Panc1 (cell line): Measurements from ENCODE around the gene PTMS. TPM values are rescaled to one million over a fixed set of nuclear protein-coding genes. Genes with fewer than 3 reads are reported as not detected.

ENCODE experiments used
- ATAC-seq: fragments of 200-7000 bp; cut with Tn5 transposase; 2 replicates; pipeline ENCODE4 v1.9.1; 2020; ENCODE audit warnings: mild to moderate bottlenecking, moderate library complexity
- BruUV-seq: library from RNA; stranded (reverse); fragments of 400-500 nt; replicated peaks from 2 replicates; lab custom pipeline; 2021; lab: Mats Ljungman, UMichigan
- CTCF ChIA-PET: fragments of 300-600 bp; sonication (Branson Sonifier 250); formaldehyde crosslinking; loops from one replicate; lab custom pipeline; 2022; ENCODE audit warnings: antibody characterized with exemption; lab: Charles Lee
- POLR2A ChIA-PET: fragments of 300-600 bp; sonication (Branson Sonifier 250); formaldehyde crosslinking; loops from one replicate; lab custom pipeline; 2022; ENCODE audit warnings: antibody characterized with exemption; lab: Charles Lee
- DNase-seq: peaks from one replicate; pipeline ENCODE4 v3.0.0-alpha.2; 2010; ENCODE audit warnings: low read depth, low spot score
- H3K27ac ChIP-seq: 2 replicates; pipeline ENCODE4 v1.5.1; 2011; ENCODE audit warnings: mild to moderate bottlenecking, low read length, inconsistent platforms
- H3K27me3 ChIP-seq: fragments of 200-500 bp; sonication (Bioruptor generic); 2 replicates; pipeline ENCODE4 v1.6.0; 2014; ENCODE audit warnings: low read length, inconsistent platforms; ENCODE audit not compliant: control insufficient read depth, insufficient read depth
- H3K36me3 ChIP-seq: fragments of 200-500 bp; sonication (Bioruptor generic); 2 replicates; pipeline ENCODE4 v1.5.1; 2014; ENCODE audit warnings: inconsistent platforms, mild to moderate bottlenecking, low read length, moderate library complexity; ENCODE audit not compliant: control insufficient read depth, insufficient read depth
- H3K4me1 ChIP-seq: 2 replicates; pipeline ENCODE4 v1.5.1; 2011; ENCODE audit warnings: inconsistent platforms, mild to moderate bottlenecking, low read length, moderate library complexity; ENCODE audit not compliant: control insufficient read depth, insufficient read depth
- H3K4me3 ChIP-seq, 2 experiments: 2 replicates each; pipeline ENCODE4 v1.5.1; 2011 to 2012; ENCODE audit warnings: low read depth in 2 of 2, low read length in 2 of 2, mild to moderate bottlenecking in 2 of 2, inconsistent platforms in 1 of 2, moderate library complexity in 1 of 2
- H3K9me3 ChIP-seq: fragments of 200-500 bp; sonication (Bioruptor generic); 2 replicates; pipeline ENCODE4 v1.5.1; 2014; ENCODE audit warnings: low read depth, mild to moderate bottlenecking, inconsistent platforms, low read length, moderate library complexity; ENCODE audit not compliant: control insufficient read depth, insufficient read depth
- CTCF ChIP-seq: fragments of 450-650 bp; IDR thresholded peaks from 2 replicates; pipeline ENCODE4 v1.5.1; 2017; ENCODE audit warnings: mild to moderate bottlenecking
- POLR2AphosphoS5 ChIP-seq: IDR thresholded peaks from 2 replicates; pipeline ENCODE4 v1.6.1; 2012; ENCODE audit warnings: mild to moderate bottlenecking, low read depth, low read length, moderate library complexity
- REST ChIP-seq, 2 experiments: IDR thresholded peaks; 2 replicates each; pipeline ENCODE4 v1.6.1; 2011 to 2012; ENCODE audit warnings: low read depth in 2 of 2, control low read depth in 1 of 2, low read length in 1 of 2, mild to moderate bottlenecking in 1 of 2, moderate library complexity in 1 of 2; ENCODE audit not compliant: insufficient read depth in 1 of 2
- SIN3A ChIP-seq: IDR thresholded peaks from 2 replicates; pipeline ENCODE4 v1.6.1; 2012; ENCODE audit warnings: low read depth, mild to moderate bottlenecking, low read length, moderate library complexity, borderline replicate concordance; ENCODE audit not compliant: insufficient read depth
- TCF7L2 ChIP-seq: IDR thresholded peaks from 2 replicates; pipeline ENCODE4 v1.6.1; 2011; ENCODE audit warnings: mild to moderate bottlenecking, low read depth, low read length, inconsistent platforms
- in situ Hi-C: cut with HindIII; loops from 2 replicates; pipeline ENCODE4 v1.10.0; 2016; ENCODE audit warnings: low sequenced_read_pairs, low pct_unique_long_range_greater_than_20kb
- intact Hi-C: fragments of 100-400 bp; cut with micrococcal nuclease; formaldehyde crosslinking; loops from one replicate; pipeline ENCODE4 v1.10.0; 2022; ENCODE audit not compliant: unreplicated experiment
- total RNA-seq: library from RNA; stranded (reverse); gene quantifications from one replicate; pipeline ENCODE4 v1.2.1, GENCODE V29; 2021; ENCODE audit not compliant: unreplicated experiment

PTMS gene
- total RNA-seq, 1 experiment from 2014 or later: 395 TPM

DNA sequence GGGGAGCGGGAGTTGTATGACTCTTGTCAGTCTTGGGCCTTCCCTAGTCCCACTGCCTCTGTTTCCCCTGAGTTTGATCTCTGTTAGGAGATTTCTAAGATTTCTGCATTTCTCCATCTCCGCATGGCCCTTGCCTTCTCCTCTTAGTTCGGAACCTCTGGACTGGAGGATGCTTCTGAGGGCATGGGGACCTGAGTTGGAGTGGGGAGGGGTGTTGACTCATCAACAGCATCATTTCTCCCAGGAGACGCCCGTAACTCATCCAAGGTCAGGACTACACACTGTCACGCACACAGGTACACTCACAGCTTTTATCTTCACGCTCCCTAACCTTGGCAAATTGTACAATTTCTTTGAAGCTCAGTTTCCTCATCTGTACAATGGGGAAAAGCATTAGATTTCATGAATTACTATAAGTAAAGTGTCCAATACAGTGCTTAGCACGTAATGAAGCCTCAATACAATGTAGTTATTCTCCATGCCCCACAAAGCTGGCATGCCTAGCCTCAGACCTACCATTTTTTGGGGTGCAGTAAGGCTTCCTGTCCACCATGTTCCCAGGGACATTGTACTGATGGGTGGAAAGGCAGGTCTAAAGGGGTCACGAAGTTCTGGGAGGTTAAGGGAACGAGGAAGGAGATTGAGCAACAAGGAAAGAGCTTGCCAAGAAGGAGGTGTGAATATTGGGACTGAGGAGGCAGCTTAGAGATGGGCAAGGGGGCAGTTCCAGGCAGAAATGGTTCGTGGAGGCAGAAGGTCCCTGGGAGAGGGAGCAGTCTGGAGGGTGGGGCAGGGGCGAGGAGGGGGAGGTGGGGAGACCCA is 5.6 kb downstream of the PTMS start:
- CTCF ChIA-PET: interaction anchor here (0.5 kb wide), 1 partner anchor 30 kb away, joined by 7 read pairs; no protein-coding TSS in a partner anchor
- intact Hi-C loops (no loop called here), in situ Hi-C loops (no loop called here)
- no peak for DNase-seq
- Histone ChIP-seq H3K4me1 (peaks cover 27% of the 10 kb centered on the region), H3K9me3 (no peaks in the 10 kb centered on the region), H3K27me3 (no peaks in the 10 kb centered on the region), H3K36me3 (no peaks in the 10 kb centered on the region; the same call in none of the 2 replicates), H3K4me3 (no peak overlapping the region), H3K27ac (no peak overlapping the region)
- no TSS peak for BruUV-seq
- POLR2A ChIA-PET: interaction anchor here (0.6 to 1.0 kb wide), 5 partner anchors 12 to 277 kb away, joined by 3 to 15 read pairs (median 3); partner anchors contain the start of genes MLF2 and USP5
- TF ChIP-seq SIN3A (no peak), TCF7L2 (no peak), POLR2AphosphoS5 (no peak; the same call in 1 of the 2 replicates), CTCF (no peak), REST (IDR thresholded peaks at IDR 0.05; ENCODE audit: insufficient read depth in 1 of 2, low read depth in 2 of 2, low read length in 1 of 2) (no peak)
- ATAC-seq: peak; percentile 4; the same call in 1 of the 2 replicates

- H3K36me3 ChIP-seq: no peaks in the 10 kb centered on the region; the same call in 1 of the 2 replicates
- no peaks in the 10 kb centered on the region for H3K27me3 ChIP-seq
- ATAC-seq (peak; percentile 49), DNase-seq (no peak)
- in situ Hi-C loops: no loop called here
- CTCF ChIA-PET: interaction anchor here (0.5 kb wide), 1 partner anchor 29 kb away, joined by 7 read pairs; no protein-coding TSS in a partner anchor
- TF ChIP-seq REST (IDR thresholded peaks at IDR 0.05; ENCODE audit: insufficient read depth in 1 of 2, low read depth in 2 of 2, low read length in 1 of 2): no peak
- no peak for TF ChIP-seq CTCF
- no peak for TF ChIP-seq POLR2AphosphoS5
- TF ChIP-seq SIN3A: no peak
- TF ChIP-seq TCF7L2: no peak
- intact Hi-C loops: no loop called here
- BruUV-seq: no TSS peak
- H3K9me3 ChIP-seq: no peaks in the 10 kb centered on the region
- H3K27ac ChIP-seq: no peak within 1 kb of the TSS
- no peak within 1 kb of the TSS for H3K4me3 ChIP-seq
- POLR2A ChIA-PET: interaction anchor here (0.6 to 0.8 kb wide), 3 partner anchors 11 to 80 kb away, joined by 3 to 15 read pairs (median 5); partner anchors contain the start of genes MLF2 and USP5
- H3K4me1 ChIP-seq: peaks cover 27% of the 10 kb centered on the region
Observed at GRCh38 chr12:6772331-6772695, 6.2 kb downstream of the PTMS start, which contains the start of gene LAG3. Gene LAG3 (plus strand): TSS chr12:6772520. CDS start chr12:6772853, 333 bp downstream.
